Left hindlimb (tissue), 1 donor: ENCODE data around the gene HSD17B8.

ENCODE experiments used
- DNase-seq: peaks from one replicate; pipeline ENCODE4 v3.0.0-alpha.2; 2018

The HSD17B8 gene

DNA sequence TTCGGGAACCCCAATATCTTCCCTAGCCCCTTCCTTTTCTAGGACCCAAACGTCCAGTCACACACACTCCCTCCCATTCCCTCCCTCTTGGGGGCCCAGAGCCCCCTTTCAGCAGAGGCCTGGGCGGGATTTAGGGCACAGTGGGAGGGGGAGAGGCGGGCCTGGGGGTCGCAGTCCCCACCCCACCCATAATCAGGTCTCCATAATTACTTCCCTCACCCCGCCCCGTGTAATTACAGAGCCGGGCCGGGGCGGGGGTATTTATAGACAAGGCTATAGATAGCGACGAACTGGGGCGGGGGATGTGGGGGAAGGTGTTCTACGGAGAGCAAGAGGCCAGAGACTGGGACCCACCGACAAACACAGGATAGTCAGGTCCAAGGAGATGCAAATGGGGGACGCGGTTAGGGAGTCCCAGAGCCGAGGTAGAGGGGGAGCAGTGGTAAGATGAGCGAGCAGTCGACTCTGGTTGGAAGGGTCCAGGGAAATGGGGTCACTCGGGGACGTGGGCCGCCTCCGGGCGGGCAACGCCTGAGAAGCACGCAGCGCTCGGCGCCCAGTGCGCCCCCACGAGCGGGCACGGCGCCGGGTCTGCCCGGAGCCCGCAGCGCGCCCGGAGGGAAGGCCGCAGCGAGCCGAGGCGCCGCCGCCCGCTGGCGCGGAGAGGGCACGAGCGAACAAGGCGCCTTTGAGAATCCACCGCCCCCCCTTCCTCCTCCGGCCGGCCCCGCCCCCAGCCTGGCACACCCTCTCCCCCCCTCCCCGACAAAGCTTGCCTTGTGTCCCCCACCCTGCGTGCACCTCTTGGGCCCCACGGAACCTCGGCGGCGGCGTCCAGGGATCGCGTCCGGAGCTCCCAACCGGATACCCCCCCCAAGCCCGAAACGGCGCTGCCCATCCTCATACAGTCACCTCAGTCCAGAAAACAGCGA lies 11.5 kb upstream of the HSD17B8 start:
- peak; percentile 85 for DNase-seq

DNA sequence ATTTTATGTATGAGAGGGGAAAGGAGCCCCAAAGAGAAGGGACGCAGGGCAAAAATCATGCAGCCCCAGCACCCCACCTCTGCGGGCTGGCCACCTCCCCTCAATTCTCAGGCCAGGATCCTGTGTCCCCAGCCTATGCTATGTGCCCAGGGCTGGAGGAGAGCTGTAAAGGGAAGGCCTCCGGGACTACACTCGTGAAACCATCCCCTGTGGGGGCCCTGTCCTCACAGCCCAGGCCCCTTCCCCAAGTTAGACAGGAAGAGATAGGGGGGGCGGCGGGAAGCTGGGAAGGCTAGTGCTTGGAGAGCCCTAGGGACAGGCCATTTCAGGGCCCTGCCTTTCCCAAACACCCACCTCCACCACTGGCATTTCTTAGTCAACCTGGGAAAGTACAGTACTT lies 10.8 kb upstream of the HSD17B8 start:
- peak; percentile 50 for DNase-seq

DNA sequence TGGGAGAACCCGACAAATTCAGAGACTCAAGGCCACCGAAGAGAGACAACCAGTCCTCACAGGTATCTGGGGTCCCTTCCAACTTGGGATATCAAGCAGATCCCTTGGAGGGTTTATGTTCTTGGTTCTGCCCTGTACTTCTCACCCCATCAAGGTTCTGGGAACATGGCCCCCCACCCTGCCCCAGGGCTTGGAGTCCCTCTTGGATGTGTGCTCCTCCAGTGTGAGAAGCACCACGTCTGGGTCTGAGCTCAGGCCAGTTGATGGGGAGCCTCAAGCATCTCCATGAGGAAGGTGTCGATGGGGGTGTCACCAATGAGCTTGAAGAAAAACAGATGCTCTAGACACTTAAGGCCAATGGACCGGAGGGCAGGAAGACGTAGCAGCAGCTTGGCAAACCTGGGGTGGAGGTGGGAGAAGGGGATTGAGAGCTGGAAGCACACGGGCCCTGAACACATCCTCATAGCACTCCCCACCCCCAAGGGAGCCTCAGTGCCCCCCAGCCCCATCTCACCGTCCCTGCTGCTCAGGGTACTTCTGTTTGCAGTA lies 9.9 kb upstream of the HSD17B8 start:
- no peak for DNase-seq

DNA sequence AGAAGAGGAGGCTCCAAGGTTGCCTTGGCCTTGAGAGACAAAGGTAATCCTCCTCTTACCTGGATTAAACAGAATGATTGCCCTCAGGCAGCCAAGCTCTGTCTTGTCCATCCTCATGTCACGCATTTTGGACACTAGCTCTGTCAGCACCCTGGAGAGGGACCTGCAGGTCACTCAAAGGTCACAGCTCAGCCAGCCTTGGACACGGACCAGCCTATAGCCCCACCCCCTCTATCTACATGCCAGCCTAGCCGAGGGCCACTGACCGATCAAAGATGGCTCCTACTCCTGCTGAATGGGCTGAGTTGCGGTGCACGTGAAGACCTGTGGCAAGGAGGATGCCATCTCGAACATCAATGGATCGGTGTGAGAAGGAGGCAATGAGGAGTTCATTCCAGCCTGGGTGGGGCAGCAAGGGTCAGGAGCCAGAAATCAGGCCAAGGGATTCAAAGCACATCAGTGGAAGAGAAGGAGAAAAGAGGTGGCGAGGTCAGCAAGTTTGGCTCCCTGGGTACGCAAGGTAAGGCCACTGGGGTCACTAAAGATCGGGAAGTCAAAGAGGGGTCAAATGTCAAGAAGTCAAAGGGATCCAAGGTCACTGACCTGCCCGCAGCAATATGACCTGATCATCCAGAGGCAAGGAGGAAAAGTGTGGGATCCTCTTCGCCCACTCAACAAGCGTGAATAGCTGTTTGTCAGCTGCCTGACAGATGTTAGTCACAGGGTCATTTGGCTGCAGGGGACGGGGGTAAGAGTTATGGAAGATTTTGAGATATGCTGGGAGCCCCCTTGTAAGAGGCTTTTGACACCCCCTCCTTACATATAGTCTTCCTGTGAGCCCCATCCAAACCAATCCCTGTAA lies 8.9 kb upstream of the HSD17B8 start:
- DNase-seq, result no peak

DNA sequence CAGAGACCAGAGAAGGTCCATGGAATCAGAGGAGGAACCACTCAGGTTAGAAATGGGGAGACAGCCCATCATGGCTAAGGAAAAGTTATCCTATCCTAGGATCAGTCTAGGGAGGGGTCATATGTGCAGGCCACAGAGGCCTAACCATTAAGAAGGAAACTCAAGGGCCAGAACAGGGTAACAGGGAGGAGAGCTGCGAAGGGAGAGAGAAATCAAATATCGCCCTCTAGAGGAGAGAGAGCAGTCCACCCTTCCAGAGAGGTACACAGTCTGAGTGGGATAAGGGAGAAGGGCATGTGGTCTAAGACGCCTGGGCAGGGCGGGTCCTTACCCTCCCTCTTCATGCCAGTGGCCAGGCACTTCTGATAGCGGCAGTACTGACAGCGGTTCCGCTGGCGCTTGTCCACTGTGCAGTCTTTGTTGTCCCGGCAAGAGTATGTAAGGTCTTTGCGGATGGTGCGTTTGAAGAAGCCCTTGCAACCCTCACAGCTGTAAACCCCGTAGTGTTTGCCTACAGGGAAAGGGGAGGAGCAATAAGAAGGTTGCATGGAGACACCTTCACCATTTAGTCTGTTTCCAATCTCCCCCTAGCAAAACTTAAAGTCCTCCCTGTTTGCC lies 6.9 kb upstream of the HSD17B8 start:
- DNase-seq, result no peak

DNA sequence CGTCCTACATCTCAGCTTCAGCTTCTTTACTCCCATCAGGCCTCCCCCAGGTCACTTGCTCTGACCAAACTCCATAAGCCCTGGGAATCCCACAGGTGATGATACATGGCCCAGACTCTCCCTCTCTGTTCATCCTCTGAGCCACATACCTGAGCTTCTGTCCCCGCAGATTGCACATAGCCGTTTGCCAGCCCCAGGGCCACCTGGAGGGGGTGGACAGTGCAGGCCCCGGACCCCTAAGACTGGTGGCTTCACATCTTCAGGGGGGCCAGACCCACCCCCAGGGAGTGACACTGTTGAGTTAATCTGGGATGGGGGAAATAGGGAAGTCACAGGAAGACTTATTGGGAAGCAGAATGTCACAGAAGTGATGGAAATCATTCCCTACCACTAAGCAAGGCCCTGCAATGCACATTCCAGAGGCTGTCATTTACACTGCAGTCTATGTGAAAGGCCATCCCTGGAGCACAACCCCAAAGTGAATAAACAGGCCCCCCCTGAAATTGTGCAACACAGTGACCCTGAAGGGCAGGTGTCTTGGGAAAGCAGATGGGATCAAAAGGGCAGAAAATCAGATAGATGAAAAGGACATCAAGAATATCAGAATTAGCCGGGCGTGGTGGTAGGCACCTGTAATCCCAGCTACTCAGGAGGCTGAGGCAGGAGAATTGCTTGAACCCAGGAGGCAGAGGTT lies 6.1 kb upstream of the HSD17B8 start:
- peak; percentile 20 for DNase-seq

DNA sequence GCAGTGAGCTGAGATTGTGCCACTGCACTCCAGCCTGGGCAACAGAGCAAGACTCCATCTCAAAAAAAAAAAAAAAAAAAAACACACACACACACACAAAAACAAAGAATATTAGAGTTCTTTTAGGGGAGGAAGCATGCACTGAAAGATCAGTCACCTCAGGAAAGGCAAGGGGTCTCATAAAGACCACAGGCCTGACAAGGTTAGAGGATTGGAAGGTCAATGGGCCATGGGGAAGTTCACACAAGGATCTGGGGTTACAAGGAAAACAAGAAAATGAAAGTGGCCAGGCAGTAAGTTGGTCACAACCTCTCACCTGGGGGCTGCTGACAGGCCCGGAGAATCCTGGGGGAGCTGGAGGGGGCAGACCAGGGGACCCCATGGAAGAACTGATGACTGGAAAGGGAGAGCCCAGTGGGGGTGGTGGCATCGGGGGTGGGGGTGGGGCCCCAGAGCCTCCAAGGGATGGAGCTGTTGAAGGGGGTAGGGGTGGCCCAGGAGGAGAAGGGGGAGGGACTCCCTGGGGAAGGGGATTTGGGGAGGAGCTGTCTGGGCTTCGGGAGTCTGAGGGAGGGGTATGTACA lies 5.5 kb upstream of the HSD17B8 start:
- DNase-seq, result peak; percentile 25

DNA sequence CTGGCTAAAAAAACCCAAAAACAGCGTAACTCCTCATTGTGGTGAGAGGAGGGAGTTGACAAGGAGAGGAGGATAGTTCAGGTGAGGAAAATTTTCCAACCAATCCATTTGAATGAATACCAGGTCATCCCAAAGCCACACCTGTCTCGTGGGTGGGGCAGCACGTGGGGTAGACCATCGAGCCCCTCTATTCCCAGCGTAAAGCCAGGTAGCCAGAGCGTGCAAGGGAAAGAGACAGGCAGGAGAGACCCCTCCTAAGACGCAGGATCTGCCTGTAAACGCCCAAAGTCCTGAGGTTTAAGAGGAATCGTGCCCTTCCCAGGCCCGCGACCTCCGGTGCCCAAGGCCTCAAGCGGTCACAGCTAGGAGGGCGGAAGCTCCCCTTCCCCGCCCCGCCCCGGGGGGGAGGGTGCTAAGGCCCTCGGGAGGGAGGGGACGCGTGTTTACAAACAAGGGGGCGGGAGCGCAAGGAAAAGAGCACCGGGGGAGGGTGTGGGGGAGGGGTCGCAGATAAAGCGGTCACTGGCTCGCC lies 4.7 kb upstream of the HSD17B8 start:
- no peak for DNase-seq

DNA sequence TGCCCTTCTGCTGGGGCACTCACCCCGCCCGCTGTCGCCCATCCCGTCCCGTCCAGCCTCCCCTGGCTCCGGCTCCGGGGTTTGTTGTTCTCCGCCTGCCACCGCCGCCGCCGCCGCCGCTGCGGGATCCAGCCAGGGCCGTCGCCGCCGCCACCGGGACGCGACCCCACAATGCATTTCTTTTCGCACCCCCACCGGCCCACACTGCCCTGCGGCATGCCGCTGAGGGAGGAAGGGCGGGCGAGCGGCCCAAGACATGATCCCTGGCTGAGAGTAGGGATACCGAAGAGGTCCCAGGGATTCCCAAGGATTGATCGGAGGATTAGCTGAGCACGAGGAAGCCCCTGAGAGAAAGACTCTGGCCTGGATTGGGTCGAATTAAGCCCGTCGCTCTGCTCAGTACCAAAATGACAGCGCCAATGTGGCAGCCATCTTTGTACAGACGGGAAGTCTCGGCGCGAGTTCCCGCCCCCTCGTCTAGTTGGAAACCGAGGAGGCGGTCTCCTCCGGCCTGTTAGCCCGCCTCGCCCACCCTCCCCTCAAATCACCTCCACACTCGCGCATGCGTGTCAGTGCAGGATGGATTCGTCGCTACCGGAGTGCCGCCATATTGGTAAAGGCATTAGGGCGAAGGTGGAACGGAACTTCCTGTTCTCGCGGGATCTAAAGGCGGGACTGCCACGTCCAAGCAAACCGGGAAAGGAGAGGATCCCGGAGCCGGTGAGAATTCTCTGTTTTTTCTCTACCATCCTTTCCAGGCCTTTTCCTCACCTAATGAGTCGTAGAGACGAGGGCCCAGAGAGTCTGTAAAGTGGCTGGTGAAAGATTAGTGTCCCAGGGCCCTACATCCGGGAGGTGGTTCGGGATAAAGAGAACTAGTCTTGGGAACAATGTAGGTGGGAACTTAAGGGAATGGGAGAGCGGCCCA lies 4.0 kb upstream of the HSD17B8 start, which contains the start of the genes RXRB and SLC39A7:
Gene RXRB (minus strand): TSS at position 447 of the 928 bp plus-strand sequence. CDS start 189 bp downstream, at position 258.
Gene SLC39A7 (plus strand): TSS at position 649 of the 928 bp plus-strand sequence. CDS start 379 bp downstream, outside the sequence.
- DNase-seq, result peak; percentile 99

DNA sequence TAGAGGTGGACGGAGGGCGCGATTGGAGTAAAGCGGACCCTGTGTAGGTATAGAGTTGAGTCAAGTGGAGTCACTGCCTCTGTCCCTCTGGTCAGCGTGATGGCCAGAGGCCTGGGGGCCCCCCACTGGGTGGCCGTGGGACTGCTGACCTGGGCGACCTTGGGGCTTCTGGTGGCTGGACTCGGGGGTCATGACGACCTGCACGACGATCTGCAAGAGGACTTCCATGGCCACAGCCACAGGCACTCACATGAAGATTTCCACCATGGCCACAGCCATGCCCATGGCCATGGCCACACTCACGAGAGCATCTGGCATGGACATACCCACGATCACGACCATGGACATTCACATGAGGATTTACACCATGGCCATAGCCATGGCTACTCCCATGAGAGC lies 3.3 kb upstream of the HSD17B8 start:
- no peak for DNase-seq

DNA sequence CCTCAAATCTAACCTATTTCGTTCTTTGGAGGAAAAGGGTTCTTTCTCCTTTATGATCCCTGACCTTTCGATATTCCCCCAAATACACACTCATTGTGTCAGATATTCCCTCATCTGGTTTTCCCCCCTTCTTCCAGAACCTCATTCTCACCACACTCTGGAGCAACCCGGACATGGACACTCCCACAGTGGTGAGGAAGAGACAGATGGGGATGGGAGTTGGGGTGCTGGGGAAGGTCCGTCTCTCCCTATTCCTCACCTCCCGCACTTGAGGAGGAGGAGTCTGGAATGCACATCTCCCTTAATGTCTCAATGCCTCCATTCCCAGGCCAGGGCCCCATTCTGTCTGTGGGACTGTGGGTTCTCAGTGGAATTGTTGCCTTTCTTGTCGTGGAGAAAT lies 2.5 kb upstream of the HSD17B8 start:
- peak; percentile 15 for DNase-seq

DNA sequence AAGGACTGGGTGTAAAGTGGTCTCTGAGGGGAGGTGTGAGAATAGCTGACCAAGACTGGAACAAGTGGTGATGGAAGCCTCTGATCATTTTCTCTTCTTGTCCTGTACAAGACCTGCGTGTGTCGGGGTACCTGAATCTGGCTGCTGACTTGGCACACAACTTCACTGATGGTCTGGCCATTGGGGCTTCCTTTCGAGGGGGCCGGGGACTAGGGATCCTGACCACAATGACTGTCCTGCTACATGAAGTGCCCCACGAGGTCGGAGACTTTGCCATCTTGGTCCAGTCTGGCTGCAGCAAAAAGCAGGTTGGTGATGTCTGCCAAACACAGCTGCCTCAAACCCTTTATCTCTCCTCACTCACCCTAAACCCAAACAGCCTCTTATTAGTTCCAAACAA lies 1.7 kb upstream of the HSD17B8 start:
- DNase-seq, result no peak

DNA sequence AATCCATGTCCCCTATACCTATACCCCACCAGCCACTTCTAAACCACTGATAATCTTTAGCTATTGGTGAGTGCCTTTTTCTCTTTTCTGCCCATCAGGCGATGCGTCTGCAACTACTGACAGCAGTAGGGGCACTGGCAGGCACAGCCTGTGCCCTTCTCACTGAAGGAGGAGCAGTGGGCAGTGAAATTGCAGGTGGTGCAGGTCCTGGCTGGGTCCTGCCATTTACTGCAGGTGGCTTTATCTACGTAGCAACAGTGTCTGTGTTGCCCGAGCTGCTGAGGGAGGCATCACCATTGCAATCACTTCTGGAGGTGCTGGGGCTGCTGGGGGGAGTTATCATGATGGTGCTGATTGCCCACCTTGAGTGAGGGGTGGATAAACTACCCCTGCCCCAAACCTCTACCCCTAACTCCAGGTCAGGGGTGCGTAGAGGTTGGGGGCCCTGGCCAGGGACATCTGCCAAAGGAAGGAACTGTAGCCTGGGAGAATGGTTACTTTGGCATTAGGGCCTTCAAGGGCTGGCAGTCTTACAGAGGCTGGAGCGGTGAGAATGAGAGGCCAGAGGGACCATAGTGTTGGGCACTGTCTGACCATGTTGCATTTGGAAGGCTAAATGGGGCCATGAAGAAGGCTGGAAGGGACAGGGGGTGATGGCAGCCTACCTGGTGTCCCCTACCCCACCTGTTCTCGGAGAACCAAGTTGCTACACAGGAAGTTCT lies 851 bp upstream of the HSD17B8 start:
- DNase-seq, result peak; percentile 13

DNA sequence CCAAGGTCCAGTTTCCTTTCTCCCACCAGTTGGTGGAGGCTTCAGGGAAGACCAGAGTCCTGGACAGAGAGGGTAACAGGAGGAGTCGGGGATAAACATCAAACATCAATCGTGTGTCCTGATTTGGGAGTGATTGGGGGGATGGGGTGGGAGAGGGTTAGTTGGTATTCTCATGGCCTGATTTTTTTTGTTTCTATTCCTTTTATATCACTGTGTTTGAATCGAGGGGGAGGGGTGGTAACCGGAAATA lies 365 bp upstream of the HSD17B8 start:
- no peak for DNase-seq

DNA sequence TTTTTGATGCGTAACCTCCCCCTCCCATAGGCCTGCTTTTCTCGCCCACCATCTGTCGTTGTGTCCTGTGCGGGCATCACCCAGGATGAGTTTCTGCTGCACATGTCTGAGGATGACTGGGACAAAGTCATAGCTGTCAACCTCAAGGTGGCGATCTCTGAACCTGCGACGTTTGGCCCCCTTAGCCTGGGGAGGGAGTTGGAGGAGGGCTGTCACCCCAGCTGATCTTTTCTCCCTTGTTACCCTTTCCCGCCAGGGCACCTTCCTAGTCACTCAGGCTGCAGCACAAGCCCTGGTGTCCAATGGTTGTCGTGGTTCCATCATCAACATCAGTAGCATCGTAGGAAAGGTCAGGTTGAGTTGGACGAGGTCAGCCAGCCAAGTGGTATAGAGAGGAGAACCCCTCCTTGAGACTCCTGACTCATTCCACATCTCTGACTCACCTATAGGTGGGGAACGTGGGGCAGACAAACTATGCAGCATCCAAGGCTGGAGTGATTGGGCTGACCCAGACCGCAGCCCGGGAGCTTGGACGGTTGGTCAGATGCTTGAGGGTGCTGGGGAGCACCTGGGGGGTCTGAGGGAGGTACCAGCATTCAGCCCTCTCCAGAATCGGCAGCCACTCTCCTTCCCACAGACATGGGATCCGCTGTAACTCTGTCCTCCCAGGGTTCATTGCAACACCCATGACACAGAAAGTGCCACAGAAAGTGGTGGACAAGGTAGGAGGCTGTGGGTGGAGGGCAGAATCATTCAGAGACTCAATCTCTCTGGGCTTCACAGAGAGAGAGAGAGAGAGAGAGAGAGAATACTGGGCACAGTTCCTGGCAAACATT lies 954 bp downstream of the HSD17B8 start:
- peak; percentile 31 for DNase-seq

DNA sequence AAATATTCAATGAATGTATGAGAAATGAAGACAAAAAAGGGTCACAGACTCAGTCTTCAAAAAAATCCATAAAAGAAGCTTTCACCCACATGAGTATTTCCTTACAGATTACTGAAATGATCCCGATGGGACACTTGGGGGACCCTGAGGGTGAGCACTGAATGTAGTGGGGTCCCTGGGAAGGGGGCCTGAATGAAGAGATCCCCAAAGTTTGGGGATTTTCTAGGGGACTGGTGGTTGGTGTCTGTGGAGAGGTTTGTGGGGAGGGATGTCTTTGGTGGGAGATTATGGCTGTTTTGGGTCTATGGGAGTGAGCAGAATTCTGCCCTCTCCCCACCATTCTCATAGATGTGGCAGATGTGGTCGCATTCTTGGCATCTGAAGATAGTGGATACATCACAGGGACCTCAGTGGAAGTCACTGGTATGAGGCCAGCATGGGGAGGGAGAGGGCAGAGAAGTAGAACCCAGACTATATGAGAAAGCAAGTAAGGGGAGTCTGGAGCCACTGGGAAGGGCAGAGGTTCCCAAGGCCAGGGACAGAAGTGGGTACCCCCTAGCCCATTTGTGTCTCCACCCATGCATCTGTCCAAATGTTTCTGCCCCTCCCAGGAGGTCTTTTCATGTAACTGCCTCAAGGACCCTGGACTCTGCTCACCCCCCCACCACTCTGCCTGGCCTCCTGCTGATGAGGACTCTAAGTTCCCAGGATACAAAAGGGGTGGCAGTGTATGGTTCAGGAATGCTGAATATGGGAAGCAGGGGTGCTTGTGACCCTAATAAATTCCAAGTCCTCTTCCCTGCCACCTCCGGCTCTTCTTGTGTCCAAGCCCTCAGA lies 1.8 kb downstream of the HSD17B8 start:
- peak; percentile 28 for DNase-seq

DNA sequence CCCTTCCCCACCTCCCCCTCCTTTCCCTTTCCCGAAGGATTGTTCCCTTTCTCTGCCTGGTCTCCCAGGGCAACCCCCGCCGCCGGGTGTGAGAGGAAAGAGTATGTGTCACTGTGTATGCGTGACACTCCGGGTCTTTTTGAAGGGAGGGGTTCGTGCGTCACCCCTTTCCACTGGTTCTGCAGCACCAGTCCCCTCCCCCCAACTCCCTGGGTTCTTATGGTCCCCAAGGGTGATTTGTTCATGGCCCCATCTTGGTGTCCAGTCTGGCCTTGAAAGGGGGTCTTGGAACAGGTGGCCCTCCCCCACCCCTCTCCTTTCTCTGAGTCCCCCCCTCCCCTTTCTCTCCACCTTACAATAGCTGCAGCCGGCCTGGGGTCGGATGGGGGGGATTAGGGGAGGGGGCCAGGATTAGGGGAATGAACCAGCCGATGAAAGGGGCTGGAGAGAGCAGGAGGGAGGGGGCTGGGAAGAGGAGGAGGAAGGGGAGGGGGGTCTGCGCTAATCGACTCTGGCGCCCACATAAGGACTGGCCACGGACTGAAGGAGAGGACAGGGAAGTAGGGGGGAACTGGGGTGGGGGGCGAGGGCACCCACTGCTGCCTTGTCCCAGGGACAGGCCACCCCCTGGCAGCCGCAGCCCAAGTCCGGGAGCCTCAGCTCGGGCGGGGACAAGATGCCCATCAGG lies 2.6 kb downstream of the HSD17B8 start:
- peak; percentile 48 for DNase-seq
